Gastrocnemius medialis (tissue), 4 donors: Measurements from ENCODE around the gene NOS1AP. TPM values are rescaled to one million over a fixed set of nuclear protein-coding genes. Genes with fewer than 3 reads are reported as not detected.

Experiments used
- ATAC-seq, 2 donors: fragments of 150-250 bp; one replicate each; pipeline ENCODE4 v1.9.1; 2016
- DNase-seq, 2 donors: peaks; one replicate each; pipeline ENCODE4 v3.0.0-alpha.2; 2019
- H3K27ac ChIP-seq, 4 donors: fragments of 200-600 bp; sonication (generic); 1 replicate in 1 of 4; 2 replicates in 3 of 4; pipeline ENCODE4 v1.5.1; 2016 to 2018; ENCODE audit warnings: mild to moderate bottlenecking in 2 of 4, moderate library complexity in 1 of 4
- H3K27me3 ChIP-seq, 3 donors: fragments of 200-600 bp; sonication (generic) in 2 of 3; 1 replicate in 1 of 3; 2 replicates in 2 of 3; pipeline versions ENCODE4 v1.5.1 to v1.6.0; 2016 to 2019; ENCODE audit warnings: mild to moderate bottlenecking in 1 of 3, moderate library complexity in 1 of 3
- H3K36me3 ChIP-seq, 2 donors: fragments of 200-600 bp; sonication (generic) in 1 of 2; one replicate each; pipeline ENCODE4 v1.5.1; 2017 to 2018
- H3K4me1 ChIP-seq, 2 donors: fragments of 200-600 bp; sonication (generic) in 1 of 2; one replicate each; pipeline ENCODE4 v1.5.1; 2016 to 2017; ENCODE audit warnings: mild to moderate bottlenecking in 2 of 2
- H3K4me3 ChIP-seq, 4 donors: fragments of 200-600 bp; sonication (generic) in 3 of 4; 1 replicate in 1 of 4; 2 replicates in 3 of 4; pipeline ENCODE4 v1.5.1; 2016 to 2019; ENCODE audit warnings: mild to moderate bottlenecking in 2 of 4
- H3K9me3 ChIP-seq, 3 donors: fragments of 200-600 bp; sonication (generic) in 2 of 3; 1 replicate in 1 of 3; 2 replicates in 2 of 3; pipeline ENCODE4 v1.5.1; 2016 to 2019
- CTCF ChIP-seq, 5 experiments: fragments of 450-650 bp in 3 of 5; fragments of 200-600 bp in 2 of 5; sonication (generic) in 2 of 5; IDR thresholded peaks in 4 of 5; conservative IDR thresholded peaks in 1 of 5; 1 replicate in 4 of 5; 2 replicates in 1 of 5; pipeline ENCODE4 v1.5.1; 2016 to 2019; ENCODE audit warnings: antibody characterized with exemption in 5 of 5, mild to moderate bottlenecking in 3 of 5, moderate library complexity in 3 of 5
- POLR2A ChIP-seq, 2 donors: fragments of 450-650 bp; IDR thresholded peaks; one replicate each; pipeline ENCODE4 v1.6.1; 2017; ENCODE audit warnings: antibody characterized with exemption in 2 of 2, mild to moderate bottlenecking in 2 of 2, moderate library complexity in 2 of 2
- in situ Hi-C, 4 donors: fragments of 200-750 bp; cut with MboI; loops; one replicate each; pipeline versions ENCODE4 v1.15.0 to v1.8.0; 2017; ENCODE audit warnings: low sequenced_read_pairs in 4 of 4
- intact Hi-C: fragments of 100-400 bp; cut with DNase I; formaldehyde crosslinking; loops from one replicate; pipeline ENCODE4 v1.15.1; 2023; ENCODE audit warnings: low total_unique reads
- total RNA-seq, 4 donors: library from RNA; depleted of rRNA; stranded (reverse); fragments of >200 nt; gene quantifications; one replicate each; pipeline versions ENCODE4 v1.1.0 to v1.2.3, GENCODE V29; 2016

NOS1AP gene
- total RNA-seq, 4 donors from 2014 or later, result 0.20 to 0.40 (median 0.25) TPM

GRCh38 chr1:162314206-162314605, 244.7 kb downstream of the NOS1AP start:
- H3K27me3 ChIP-seq, result peaks cover 0 to 2% (median 0%) of the 10 kb centered on the region in 3 donors
- H3K4me1 ChIP-seq, result no peaks in the 10 kb centered on the region
- no peaks in the 10 kb centered on the region for H3K36me3 ChIP-seq
- in situ Hi-C loops (no loop called here), intact Hi-C loops (no loop called here)
- H3K4me3 ChIP-seq, result no peak overlapping the region
- no peak overlapping the region for H3K27ac ChIP-seq
- no peaks in the 10 kb centered on the region for H3K9me3 ChIP-seq
- TF ChIP-seq CTCF (IDR thresholded peaks at IDR 0.05 in 4 of 5, conservative IDR thresholded peaks at IDR 0.05 in 1 of 5) (no peak), POLR2A (IDR thresholded peaks at IDR 0.05) (no peak)
- no peak for DNase-seq
- no peak for ATAC-seq

- no peaks in the 10 kb centered on the region for H3K36me3 ChIP-seq
- ATAC-seq (no peak), DNase-seq (no peak)
- no peak overlapping the region for H3K4me3 ChIP-seq
- TF ChIP-seq CTCF (IDR thresholded peaks at IDR 0.05 in 4 of 5, conservative IDR thresholded peaks at IDR 0.05 in 1 of 5) (no peak), POLR2A (IDR thresholded peaks at IDR 0.05) (no peak)
- in situ Hi-C loops, result no loop called here
- intact Hi-C loops, result no loop called here
- no peaks in the 10 kb centered on the region for H3K9me3 ChIP-seq
- H3K27ac ChIP-seq, result no peak overlapping the region
- H3K27me3 ChIP-seq, result peaks cover 0 to 2% (median 0%) of the 10 kb centered on the region in 3 donors
- no peaks in the 10 kb centered on the region for H3K4me1 ChIP-seq
Observed at GRCh38 chr1:162315673-162316072, 246.2 kb downstream of the NOS1AP start.

GRCh38 chr1:162316187-162316586, 246.7 kb downstream of the NOS1AP start:
- Histone ChIP-seq H3K9me3 (no peaks in the 10 kb centered on the region), H3K4me3 (no peak overlapping the region), H3K27ac (no peak overlapping the region), H3K27me3 (peaks cover 0 to 2% (median 0%) of the 10 kb centered on the region in 3 donors), H3K4me1 (no peaks in the 10 kb centered on the region), H3K36me3 (no peaks in the 10 kb centered on the region)
- ATAC-seq (no peak), DNase-seq (no peak)
- TF ChIP-seq POLR2A (IDR thresholded peaks at IDR 0.05), result no peak
- no peak for TF ChIP-seq CTCF (IDR thresholded peaks at IDR 0.05 in 4 of 5, conservative IDR thresholded peaks at IDR 0.05 in 1 of 5)
- in situ Hi-C loops (no loop called here), intact Hi-C loops (no loop called here)

- no peaks in the 10 kb centered on the region for H3K9me3 ChIP-seq
- no peak for DNase-seq
- TF ChIP-seq POLR2A (IDR thresholded peaks at IDR 0.05), result no peak
- no peak for TF ChIP-seq CTCF (IDR thresholded peaks at IDR 0.05 in 4 of 5, conservative IDR thresholded peaks at IDR 0.05 in 1 of 5)
- H3K27ac ChIP-seq, result no peak overlapping the region
- no peaks in the 10 kb centered on the region for H3K36me3 ChIP-seq
- no peak for ATAC-seq
- intact Hi-C loops, result no loop called here
- H3K4me3 ChIP-seq, result no peak overlapping the region
- H3K27me3 ChIP-seq, result peaks cover 0 to 2% (median 0%) of the 10 kb centered on the region in 3 donors
- no peaks in the 10 kb centered on the region for H3K4me1 ChIP-seq
- in situ Hi-C loops, result no loop called here
Observed at GRCh38 chr1:162317621-162318020, 248.1 kb downstream of the NOS1AP start.

- ATAC-seq, result no peak
- Histone ChIP-seq H3K9me3 (no peaks in the 10 kb centered on the region), H3K4me3 (no peak overlapping the region), H3K27me3 (peaks cover 0 to 2% (median 0%) of the 10 kb centered on the region in 3 donors), H3K27ac (no peak overlapping the region), H3K4me1 (no peaks in the 10 kb centered on the region), H3K36me3 (no peaks in the 10 kb centered on the region)
- no peak for DNase-seq
- TF ChIP-seq CTCF (IDR thresholded peaks at IDR 0.05 in 4 of 5, conservative IDR thresholded peaks at IDR 0.05 in 1 of 5), result no peak
- TF ChIP-seq POLR2A (IDR thresholded peaks at IDR 0.05), result no peak
- in situ Hi-C loops (no loop called here), intact Hi-C loops (no loop called here)
Observed at GRCh38 chr1:162319493-162320175, 250.1 kb downstream of the NOS1AP start.
